ENCODE results near the gene INTS14.

DNA sequence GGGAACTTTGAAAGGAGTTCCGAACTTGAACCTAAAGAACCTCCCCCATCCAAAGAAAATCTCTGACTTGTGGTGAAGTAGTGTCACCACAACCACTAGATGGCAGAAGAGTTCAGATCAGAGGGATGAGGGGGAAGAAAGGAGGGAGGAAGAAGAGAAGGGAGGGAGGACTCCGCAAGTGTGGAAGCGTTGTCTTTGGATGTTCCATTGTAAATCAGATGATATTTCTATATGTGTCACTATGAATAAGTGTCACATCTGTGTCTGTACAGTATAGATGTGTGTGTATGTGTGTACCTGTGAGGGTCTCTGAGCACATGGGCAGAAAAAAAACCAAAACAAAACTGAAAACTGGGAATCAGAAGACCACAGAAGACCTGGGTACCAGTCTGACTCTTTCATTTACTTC lies 27.8 kb upstream of the INTS14 start:
- TF ChIP-seq, protein P1, sequence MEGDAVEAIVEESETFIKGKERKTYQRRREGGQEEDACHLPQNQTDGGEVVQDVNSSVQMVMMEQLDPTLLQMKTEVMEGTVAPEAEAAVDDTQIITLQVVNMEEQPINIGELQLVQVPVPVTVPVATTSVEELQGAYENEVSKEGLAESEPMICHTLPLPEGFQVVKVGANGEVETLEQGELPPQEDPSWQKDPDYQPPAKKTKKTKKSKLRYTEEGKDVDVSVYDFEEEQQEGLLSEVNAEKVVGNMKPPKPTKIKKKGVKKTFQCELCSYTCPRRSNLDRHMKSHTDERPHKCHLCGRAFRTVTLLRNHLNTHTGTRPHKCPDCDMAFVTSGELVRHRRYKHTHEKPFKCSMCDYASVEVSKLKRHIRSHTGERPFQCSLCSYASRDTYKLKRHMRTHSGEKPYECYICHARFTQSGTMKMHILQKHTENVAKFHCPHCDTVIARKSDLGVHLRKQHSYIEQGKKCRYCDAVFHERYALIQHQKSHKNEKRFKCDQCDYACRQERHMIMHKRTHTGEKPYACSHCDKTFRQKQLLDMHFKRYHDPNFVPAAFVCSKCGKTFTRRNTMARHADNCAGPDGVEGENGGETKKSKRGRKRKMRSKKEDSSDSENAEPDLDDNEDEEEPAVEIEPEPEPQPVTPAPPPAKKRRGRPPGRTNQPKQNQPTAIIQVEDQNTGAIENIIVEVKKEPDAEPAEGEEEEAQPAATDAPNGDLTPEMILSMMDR (IDR thresholded peaks at IDR 0.05), result peak; percentile 40 to 88 (median 82)
- no peak for TF ChIP-seq POLR2A (IDR thresholded peaks at IDR 0.05)
